DOHH2 (cell line): Measurements from ENCODE around the gene GRK6.

Experiments
- H3F3A ChIP-seq: fragments of 200-600 bp; sonication (generic), shearing (Covaris generic); 2 replicates; pipeline ENCODE4 v1.6.0; 2016; ENCODE audit warnings: antibody characterized with exemption, mild to moderate bottlenecking; ENCODE audit not compliant: control insufficient read depth, insufficient read depth
- H3K27ac ChIP-seq: fragments of 200-600 bp; sonication (generic); 2 replicates; pipeline ENCODE4 v1.5.1; 2014; ENCODE audit warnings: low read depth, mild to moderate bottlenecking, low read length, moderate library complexity
- H3K27me3 ChIP-seq: fragments of 200-600 bp; sonication (generic); 2 replicates; pipeline ENCODE4 v1.6.1; 2014; ENCODE audit warnings: mild to moderate bottlenecking, low read length, mixed read lengths; ENCODE audit not compliant: control insufficient read depth
- H3K36me3 ChIP-seq: fragments of 200-600 bp; sonication (generic); 2 replicates; pipeline ENCODE4 v1.6.1; 2014; ENCODE audit warnings: mild to moderate bottlenecking, low read length, moderate library complexity, mixed read lengths; ENCODE audit not compliant: control insufficient read depth
- H3K4me1 ChIP-seq: fragments of 200-600 bp; sonication (generic); 2 replicates; pipeline ENCODE4 v1.6.1; 2014; ENCODE audit warnings: mild to moderate bottlenecking, low read length, mixed read lengths; ENCODE audit not compliant: control insufficient read depth
- H3K4me2 ChIP-seq: fragments of 200-600 bp; sonication (generic); 2 replicates; pipeline ENCODE4 v1.6.0; 2014; ENCODE audit warnings: mild to moderate bottlenecking, low read length, moderate library complexity
- H3K4me3 ChIP-seq: fragments of 200-600 bp; sonication (generic); 2 replicates; pipeline ENCODE4 v1.5.1; 2014; ENCODE audit warnings: mild to moderate bottlenecking, low read length, mixed read lengths
- H3K79me2 ChIP-seq: fragments of 200-600 bp; sonication (generic); 2 replicates; pipeline ENCODE4 v1.6.1; 2014; ENCODE audit warnings: mild to moderate bottlenecking, low read length, mixed read lengths; ENCODE audit not compliant: control insufficient read depth
- H3K9me2 ChIP-seq: fragments of 200-600 bp; sonication (generic); replicated peaks from 2 replicates; pipeline ENCODE4 v1.6.1; 2014; ENCODE audit warnings: mild to moderate bottlenecking, low read length, mixed read lengths; ENCODE audit not compliant: control insufficient read depth
- H3K9me3 ChIP-seq: fragments of 200-600 bp; sonication (generic); 2 replicates; pipeline ENCODE4 v1.6.1; 2014; ENCODE audit warnings: antibody characterized with exemption, low read length, mixed read lengths; ENCODE audit not compliant: control insufficient read depth, insufficient read depth
- H4K20me1 ChIP-seq: fragments of 200-600 bp; sonication (generic); 2 replicates; pipeline ENCODE4 v1.6.0; 2014; ENCODE audit warnings: low read depth, mild to moderate bottlenecking, antibody characterized with exemption, low read length, moderate library complexity; ENCODE audit not compliant: control insufficient read depth, insufficient read depth
- EZH2phosphoT487 ChIP-seq: fragments of 200-600 bp; sonication (generic); IDR thresholded peaks from 2 replicates; pipeline ENCODE4 v1.6.1; 2017; ENCODE audit warnings: borderline replicate concordance, mild to moderate bottlenecking, antibody characterized with exemption, low read length, moderate library complexity, mixed read lengths
- TF ChIP-seq, protein P1 (sequence below): fragments of 200-600 bp; sonication (generic); IDR thresholded peaks from one replicate; pipeline ENCODE4 v1.5.1; 2014; ENCODE audit warnings: antibody characterized with exemption, mild to moderate bottlenecking, low read depth, low read length; ENCODE audit not compliant: poor library complexity, severe bottlenecking

Gene GRK6

GRCh38 chr5:177434437-177434836 is 8.0 kb downstream of the GRK6 start:
- Histone ChIP-seq H3K4me3 (no peak overlapping the region), H3K4me1 (peaks cover 35% of the 10 kb centered on the region), H3K27me3 (no peaks in the 10 kb centered on the region), H3K9me2 (no peaks in the 10 kb centered on the region), H3K9me3 (no peaks in the 10 kb centered on the region), H3K79me2 (peaks cover 26% of the 10 kb centered on the region), H3K36me3 (peaks cover 87% of the 10 kb centered on the region), H3F3A (peaks cover 26% of the 10 kb centered on the region), H3K4me2 (no peak overlapping the region), H4K20me1 (peaks cover 6% of the 10 kb centered on the region; the same call in 1 of the 2 replicates), H3K27ac (no peak overlapping the region)
- TF ChIP-seq, protein P1, sequence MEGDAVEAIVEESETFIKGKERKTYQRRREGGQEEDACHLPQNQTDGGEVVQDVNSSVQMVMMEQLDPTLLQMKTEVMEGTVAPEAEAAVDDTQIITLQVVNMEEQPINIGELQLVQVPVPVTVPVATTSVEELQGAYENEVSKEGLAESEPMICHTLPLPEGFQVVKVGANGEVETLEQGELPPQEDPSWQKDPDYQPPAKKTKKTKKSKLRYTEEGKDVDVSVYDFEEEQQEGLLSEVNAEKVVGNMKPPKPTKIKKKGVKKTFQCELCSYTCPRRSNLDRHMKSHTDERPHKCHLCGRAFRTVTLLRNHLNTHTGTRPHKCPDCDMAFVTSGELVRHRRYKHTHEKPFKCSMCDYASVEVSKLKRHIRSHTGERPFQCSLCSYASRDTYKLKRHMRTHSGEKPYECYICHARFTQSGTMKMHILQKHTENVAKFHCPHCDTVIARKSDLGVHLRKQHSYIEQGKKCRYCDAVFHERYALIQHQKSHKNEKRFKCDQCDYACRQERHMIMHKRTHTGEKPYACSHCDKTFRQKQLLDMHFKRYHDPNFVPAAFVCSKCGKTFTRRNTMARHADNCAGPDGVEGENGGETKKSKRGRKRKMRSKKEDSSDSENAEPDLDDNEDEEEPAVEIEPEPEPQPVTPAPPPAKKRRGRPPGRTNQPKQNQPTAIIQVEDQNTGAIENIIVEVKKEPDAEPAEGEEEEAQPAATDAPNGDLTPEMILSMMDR, result no peak
- TF ChIP-seq EZH2phosphoT487, result no peak

DNA sequence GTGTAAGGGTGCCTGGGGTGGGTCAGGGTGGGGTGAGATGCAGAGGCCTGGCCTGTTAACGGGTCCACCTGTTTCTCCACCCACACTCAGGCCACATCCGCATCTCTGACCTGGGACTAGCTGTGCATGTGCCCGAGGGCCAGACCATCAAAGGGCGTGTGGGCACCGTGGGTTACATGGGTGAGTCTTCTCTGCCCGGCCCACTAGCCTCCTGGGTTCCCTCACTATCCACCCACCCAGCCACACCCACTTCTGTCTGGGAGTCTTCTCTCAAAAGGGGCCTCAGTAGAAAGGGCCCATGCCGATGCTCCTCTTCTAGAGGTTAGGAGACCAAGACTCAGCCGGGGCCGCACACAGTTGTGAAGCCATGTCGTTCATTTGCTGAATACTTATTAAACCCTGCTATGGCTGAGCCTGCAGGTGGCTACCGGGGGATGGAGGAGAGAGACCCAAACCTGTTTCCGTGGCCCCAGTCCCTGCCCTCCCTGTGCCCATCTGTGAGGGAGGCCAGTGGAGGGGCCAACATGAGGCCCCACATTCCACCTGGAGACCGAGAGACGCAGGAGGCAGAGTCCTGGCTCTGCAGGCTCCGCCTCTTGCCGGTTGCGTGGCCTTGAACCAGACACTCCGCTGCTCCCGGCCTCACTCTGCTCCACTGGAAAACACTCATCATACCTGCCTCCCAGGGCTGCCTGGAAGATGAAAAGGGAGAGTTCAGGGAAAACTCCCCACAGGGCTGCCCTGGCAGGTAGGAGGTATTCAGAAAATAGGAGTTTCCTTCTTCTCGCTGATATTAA is 8.7 kb downstream of the GRK6 start:
- peaks cover 28% of the 10 kb centered on the region for H3K4me1 ChIP-seq
- no peaks in the 10 kb centered on the region for H3K9me2 ChIP-seq
- peaks cover 21% of the 10 kb centered on the region for H3F3A ChIP-seq
- no peak overlapping the region for H3K4me3 ChIP-seq
- no peak overlapping the region for H3K27ac ChIP-seq
- H4K20me1 ChIP-seq, result peaks cover 6% of the 10 kb centered on the region; the same call in 1 of the 2 replicates
- H3K27me3 ChIP-seq, result no peaks in the 10 kb centered on the region
- H3K9me3 ChIP-seq, result no peaks in the 10 kb centered on the region
- H3K4me2 ChIP-seq, result no peak overlapping the region
- peaks cover 87% of the 10 kb centered on the region for H3K36me3 ChIP-seq
- TF ChIP-seq, protein P1, result no peak
- no peak for TF ChIP-seq EZH2phosphoT487
- peaks cover 19% of the 10 kb centered on the region for H3K79me2 ChIP-seq

DNA sequence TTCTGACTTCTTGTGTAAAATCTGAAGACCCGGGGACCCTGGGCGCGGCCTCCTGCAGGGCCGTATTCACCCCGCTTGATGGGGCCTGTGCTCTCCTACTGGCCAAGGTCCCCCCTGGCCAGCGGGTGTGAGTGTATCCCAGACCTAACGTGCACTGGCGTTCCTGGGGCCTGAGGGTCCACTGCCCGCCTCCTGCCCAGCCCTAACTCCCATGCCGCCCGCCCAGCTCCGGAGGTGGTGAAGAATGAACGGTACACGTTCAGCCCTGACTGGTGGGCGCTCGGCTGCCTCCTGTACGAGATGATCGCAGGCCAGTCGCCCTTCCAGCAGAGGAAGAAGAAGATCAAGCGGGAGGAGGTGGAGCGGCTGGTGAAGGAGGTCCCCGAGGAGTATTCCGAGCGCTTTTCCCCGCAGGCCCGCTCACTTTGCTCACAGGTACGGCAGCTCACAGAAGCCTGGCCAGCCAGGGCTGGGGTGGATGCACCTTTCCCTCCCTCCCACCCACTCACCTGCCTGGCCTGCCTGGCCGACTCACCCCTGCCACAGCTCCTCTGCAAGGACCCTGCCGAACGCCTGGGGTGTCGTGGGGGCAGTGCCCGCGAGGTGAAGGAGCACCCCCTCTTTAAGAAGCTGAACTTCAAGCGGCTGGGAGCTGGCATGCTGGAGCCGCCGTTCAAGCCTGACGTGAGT is 9.5 kb downstream of the GRK6 start:
- H3K27ac ChIP-seq, result no peak overlapping the region
- no peak overlapping the region for H3K4me2 ChIP-seq
- no peaks in the 10 kb centered on the region for H3K9me2 ChIP-seq
- H3K36me3 ChIP-seq, result peaks cover 86% of the 10 kb centered on the region
- H3K4me3 ChIP-seq, result no peak overlapping the region
- no peak for TF ChIP-seq EZH2phosphoT487
- TF ChIP-seq, protein P1, result no peak
- peaks cover 20% of the 10 kb centered on the region for H3K4me1 ChIP-seq
- peaks cover 13% of the 10 kb centered on the region; the same call in 1 of the 2 replicates for H3K79me2 ChIP-seq
- H3K9me3 ChIP-seq, result no peaks in the 10 kb centered on the region
- no peaks in the 10 kb centered on the region for H3K27me3 ChIP-seq
- peaks cover 13% of the 10 kb centered on the region for H3F3A ChIP-seq
- peaks cover 6% of the 10 kb centered on the region; the same call in 1 of the 2 replicates for H4K20me1 ChIP-seq
